Stimulated activated CD4-positive, alpha-beta T cell treated with anti-CD3 and anti-CD28 coated beads, Interleukin-15, amount 100 ng/mL, for 48 hours (primary cell): ENCODE measurements around the gene IGFBP3.
"Not testable (repeated sequence)": the region's sequence is repeated elsewhere in the genome, so short reads cannot be mapped to it uniquely, and the experiment has no call there.

ENCODE experiments used
- DNase-seq, 2 donors: peaks; one replicate each; pipeline ENCODE4 v3.0.0-alpha.2; 2020; ENCODE audit warnings: low read depth in 2 of 2

IGFBP3 gene, protein sequence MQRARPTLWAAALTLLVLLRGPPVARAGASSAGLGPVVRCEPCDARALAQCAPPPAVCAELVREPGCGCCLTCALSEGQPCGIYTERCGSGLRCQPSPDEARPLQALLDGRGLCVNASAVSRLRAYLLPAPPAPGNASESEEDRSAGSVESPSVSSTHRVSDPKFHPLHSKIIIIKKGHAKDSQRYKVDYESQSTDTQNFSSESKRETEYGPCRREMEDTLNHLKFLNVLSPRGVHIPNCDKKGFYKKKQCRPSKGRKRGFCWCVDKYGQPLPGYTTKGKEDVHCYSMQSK

DNA sequence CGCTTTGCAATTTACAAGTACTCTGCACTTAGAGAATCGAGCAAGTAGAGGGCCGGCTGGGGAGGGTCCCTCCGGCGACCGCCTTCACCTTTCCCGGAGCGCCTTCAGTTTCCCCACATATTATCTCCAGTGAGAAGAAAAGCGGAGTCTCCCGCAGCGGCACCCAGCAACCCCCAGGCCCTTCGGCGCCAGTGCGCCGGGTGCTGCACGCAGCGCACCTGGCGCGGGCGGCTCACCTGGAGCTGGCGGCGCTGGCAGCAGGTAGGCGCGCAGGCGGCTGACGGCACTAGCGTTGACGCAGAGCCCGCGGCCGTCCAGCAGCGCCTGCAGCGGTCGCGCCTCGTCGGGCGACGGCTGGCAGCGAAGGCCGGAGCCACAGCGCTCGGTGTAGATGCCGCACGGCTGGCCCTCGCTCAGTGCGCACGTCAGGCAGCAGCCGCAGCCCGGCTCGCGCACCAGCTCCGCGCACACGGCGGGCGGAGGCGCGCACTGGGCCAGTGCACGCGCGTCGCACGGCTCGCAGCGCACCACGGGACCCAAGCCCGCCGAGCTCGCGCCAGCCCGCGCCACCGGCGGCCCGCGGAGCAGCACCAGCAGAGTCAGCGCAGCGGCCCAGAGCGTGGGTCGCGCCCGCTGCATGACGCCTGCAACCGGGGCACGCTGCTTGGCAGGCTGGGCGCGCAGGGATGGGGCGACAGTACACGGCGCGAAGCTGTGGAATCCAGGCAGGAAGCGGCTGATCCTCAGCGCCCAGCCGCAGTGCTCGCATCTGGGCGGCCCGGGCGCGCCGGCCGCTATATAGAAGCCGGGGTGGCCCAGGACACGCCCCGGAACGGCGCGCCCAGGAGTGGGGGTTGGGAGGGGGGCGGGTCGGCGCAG is at the start of gene IGFBP3:
Gene IGFBP3 (minus strand): TSS at position 771 of the 879 bp plus-strand sequence. CDS start 132 bp downstream, at position 639.
- DNase-seq: no peak

DNA sequence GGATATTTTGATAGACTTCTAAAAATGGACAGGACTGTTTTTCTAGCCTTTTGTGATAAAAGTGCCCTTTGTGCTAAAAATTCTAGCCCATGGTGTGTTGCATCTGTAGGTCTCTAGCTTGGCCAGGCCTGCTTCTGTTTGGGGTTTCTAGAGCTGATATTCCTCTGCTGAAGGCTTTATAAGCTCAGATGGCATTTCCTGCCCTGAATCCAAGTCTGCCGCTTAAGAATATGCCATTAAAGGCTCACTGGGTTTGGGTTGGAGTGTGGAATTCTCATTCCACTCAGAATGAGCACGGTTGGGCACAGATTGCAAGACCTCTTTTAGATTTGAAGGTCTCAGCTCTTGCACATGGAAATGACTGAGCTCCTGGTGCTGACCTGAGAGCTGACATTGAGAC is 49.4 kb upstream of the IGFBP3 start:
- DNase-seq: no peak

DNA sequence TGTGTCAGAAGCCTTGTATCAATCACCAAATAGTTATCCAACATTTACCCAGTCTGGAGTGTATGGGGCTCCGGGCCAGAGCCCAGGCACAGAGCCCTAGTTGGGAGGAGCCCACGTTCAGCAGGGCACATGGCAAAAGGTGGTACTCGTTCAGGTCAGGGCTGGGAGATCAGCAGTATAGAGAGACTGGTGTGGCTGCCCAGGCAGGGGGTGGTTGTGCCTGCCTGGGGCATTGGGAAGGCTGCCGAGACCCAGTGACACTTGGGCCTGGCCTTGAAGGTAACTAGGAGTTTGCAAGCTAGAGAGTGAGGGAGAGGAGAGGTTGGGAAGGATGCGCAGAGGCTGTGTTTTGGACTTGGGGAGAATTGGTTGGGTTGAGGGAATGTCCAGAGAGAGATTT is 48.9 kb upstream of the IGFBP3 start:
- DNase-seq: no peak

DNA sequence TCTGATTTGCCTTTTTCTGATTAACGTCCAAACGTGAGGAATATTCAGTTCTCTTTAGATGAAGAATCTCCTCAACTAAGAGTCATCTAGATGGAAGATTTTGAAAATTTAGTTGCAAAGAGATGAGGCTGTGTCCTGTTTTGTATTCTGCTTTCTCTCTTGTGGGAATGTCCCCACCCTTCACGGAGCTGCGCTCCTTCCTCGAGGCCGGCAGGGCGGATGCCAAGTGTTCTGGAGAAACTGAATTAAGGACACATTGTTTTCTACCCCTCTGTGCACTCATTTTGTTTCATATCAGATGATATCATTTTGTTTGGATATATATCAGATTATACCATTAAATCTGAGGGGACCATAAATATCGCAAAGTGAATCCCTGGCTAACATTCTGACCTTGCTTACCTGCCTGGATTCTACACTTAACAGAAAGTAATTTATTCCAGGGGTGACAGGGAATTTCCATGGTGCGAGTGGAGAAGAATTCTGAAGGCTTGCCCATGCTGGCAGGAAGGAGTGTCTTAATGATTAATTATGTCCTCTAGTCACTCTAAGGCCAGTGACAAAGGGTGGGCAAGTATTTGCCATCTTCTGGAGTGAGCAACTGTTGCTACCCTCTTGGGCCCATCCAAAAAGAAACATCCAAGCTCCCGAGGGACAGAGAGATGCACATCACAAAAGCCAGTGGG is 47.9 kb upstream of the IGFBP3 start:
- no peak for DNase-seq

DNA sequence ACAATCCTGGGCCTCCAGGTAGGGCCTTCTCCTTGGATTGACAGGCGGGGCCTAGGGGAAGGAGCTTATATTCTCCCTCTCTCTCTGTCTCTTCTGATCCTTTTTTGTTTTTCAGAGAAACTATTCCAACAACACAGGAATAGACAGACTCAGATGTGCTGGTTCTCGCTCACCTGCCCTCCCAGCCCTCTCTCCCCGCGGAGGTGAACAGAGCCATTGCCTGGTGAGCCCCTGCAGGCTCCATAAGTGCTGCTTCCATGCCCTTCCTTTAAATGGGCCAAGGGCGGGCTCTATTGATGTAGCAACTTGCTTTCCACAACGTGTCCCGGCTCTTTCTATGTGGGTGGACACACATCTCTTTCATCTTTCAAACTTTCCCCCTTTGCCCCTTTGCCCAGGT is 47.2 kb upstream of the IGFBP3 start:
- DNase-seq: no peak

DNA sequence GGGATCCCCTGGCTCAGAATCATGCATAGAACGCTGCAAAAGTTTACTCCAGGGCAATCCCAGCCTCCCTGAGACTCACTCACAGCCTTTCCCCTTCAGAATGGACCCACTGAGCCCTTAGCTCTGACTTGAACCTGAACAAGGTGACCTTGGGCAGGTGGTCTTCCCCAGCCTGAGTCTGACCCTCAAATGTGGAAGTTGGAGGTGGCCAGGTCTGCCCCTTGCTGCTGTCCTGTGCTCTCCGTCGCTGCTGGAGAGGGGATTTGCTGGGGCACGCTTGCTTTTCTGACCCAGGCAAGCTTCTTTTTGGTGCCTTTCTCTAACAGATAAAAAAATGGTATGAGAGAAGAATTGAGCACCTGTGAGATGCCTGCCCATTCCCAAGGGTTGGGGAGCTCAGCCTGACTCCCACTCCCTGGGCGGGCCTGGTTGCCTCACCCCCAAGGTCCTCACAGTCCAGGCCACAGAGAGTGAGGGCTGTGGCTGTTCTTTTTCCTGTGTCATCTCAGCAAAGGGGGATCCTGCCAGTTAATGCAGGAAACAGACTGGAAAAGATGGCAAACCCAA is 46.6 kb upstream of the IGFBP3 start:
- no peak for DNase-seq

DNA sequence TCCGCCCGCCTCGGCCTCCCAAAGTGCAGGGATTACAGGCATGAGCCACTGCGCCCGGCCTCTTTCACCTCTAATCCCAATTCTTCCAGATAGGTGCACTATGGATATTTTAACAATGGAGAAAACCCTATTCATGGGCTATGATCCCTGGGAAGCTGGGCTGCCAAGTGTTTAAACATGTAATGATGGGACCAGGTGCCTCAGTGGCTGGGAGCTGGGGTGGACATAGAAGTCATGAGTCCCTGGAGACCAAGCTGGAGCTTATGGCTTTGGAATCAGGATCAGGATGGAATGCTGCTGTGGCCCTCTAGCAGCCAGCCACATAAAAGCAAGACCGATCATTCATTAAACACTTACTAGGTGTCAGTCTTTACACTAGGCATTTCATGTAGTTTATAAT is 41.8 kb upstream of the IGFBP3 start:
- DNase-seq: no peak

DNA sequence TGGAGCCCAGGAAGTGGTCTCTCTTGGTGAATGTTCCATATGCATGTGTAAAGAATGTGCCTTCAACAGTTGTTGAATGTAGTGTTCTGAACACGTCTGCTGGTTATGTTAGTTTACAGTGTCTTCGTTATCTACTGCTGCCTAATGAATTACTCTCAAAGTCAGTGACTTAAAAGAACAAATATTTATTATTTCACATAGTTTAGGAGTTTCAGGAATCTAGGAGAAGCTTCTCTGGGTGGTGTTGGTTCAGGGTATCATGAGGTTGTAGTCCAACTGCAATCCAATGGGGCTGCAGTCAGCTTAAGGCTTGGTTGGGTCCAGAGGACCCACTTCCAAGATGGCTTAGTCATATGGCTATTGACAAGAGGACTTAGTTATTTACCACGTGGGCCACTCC is 36.6 kb upstream of the IGFBP3 start:
- DNase-seq: no peak

DNA sequence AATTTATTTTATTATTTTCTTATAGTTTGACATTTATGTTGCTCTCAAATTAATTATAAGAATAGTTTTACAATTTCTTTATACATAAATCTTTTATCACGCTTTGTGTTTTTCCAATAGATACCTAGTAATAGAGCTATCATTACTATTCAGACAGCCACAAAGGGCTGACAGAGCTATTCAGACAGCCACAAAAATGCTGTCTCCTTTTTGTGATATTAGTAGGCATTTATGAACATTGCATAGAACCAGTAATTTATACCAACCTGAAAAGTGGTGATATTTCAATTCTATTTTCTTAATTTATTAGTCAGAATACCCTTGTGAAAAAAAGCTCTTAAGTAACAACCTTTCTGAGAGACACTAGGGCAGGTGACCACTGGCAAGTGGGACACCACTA is 34.2 kb upstream of the IGFBP3 start:
- DNase-seq: no peak

DNA sequence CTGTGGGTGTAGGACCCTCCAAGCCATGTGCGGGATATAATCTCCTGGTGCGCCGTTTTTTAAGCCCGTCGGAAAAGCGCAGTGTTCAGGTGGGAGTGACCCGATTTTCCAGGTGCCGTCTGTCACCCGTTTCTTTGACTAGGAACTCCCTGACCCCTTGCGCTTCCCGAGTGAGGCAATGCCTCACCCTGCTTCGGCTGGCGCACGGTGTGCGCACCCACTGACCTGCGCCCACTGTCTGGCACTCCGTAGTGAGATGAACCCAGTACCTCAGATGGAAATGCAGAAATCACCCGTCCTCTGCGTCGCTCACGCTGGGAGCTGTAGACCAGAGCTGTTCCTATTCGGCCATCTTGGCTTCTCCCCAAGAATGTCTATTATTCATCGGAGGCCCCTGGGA is 32.0 kb upstream of the IGFBP3 start:
- DNase-seq: not testable (repeated sequence)

DNA sequence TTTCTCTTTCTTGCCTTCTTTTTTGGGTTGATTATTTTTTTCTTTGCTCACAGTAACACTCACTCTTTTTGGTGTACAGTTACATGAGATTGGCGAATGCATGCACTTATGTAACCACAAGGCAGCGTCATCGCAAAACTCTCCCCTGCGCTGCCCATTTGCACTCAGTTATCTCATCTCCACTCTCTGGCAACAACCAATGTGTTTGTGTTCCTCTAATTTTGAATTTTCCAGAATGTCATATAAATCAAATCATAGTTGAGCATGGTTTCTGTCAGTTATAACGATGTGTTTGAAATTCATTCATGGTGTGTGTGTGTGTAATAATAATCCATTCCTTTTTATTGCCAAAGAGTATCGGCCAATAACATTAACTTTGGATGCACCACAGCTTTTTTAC is 23.0 kb upstream of the IGFBP3 start:
- DNase-seq: no peak

DNA sequence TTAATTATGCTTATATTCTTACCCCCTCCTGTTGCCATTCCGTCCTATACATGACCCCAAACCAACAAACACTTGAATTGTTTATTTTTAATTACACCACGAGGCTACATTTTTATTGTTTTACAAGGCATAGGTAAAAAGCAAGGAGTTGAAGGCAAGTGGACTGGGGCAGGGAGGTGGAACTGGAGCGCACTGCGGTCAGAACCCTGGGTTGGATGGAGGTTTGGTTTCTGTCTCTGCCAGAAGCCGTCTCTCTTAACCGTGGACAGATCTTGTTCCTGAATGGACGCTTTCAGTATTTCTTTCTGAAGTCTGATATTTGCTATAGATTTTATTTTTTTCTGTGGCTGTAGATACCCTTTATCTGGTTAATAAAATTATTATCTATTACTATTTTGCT is 19.9 kb upstream of the IGFBP3 start:
- no peak for DNase-seq

DNA sequence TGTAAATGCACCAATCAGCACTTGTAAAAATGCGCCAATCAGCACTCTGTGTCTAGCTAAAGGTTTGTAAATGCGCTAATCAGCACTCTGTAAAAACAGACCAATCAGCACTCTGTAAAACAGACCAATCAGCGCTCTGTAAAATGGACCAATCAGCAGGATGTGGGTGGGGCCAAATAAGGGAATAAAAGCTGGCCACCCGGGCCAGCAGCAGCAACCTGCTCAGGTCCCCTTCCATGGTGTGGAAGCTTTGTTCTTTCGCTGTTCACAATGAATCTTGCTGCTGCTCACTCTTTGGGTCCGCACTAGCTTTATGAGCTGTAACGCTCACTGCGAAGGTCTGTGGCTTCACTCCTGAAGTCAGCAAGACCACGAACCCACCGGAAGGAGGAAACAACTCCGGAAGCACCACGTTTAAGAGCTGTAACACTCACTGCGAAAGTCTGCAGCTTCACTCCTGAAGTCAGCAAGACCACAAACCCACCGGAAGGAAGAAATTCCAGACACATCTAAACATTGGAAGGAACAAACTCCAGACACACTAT is 19.2 kb upstream of the IGFBP3 start:
- peak; percentile 7 to 21 for DNase-seq

DNA sequence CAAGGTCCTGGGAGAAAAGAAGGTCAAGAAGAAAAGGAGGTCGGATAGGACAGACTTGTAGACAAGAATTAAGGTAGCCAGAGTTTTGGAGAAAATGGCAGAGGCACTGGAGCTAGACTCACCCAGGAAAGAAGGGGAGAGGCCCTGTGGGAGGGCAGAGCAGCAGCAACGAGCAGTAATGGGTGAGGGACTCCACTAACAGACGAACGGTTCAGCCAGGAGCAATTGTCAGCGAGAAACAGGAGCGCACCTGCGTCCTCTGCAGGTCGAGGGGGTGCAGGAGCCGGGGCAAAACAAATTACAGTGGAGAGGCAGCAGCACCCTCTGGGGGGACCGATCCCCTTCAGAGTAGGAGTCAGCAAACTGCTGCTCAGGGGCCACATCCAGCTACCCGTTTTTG is 18.5 kb upstream of the IGFBP3 start:
- DNase-seq: no peak

DNA sequence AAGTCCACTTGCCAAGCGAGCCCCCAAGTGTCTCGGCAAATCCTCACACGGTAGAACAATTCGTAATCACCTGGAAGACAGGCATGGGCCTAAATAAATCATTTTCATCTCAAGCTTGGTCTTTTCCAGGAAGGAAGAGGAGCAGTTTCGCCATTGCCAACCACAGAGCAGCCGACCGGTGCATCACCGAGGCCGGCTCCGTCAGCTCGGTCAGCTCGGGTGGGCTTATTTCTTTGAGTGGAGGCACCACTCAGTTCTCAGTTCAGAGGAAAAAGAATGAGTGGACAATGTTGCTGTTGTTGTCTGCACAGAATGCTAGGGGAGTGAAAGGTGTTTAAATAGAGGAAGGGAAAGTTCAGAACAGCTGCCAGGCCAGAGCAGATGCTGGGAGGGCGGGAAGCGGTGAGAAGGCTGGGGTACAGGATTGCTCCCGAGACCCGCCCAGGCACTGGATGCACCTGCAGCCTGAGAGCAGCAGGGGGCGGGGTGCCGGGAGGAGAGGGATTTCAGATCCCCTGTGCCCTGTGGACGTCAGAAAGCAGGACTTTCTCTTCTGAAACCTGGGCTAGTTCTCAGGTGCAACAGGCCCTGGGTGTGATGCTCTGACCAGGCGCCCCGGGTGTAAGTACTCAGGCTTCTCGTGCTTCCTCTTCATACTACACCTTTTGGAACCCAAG is 17.7 kb upstream of the IGFBP3 start:
- no peak for DNase-seq

DNA sequence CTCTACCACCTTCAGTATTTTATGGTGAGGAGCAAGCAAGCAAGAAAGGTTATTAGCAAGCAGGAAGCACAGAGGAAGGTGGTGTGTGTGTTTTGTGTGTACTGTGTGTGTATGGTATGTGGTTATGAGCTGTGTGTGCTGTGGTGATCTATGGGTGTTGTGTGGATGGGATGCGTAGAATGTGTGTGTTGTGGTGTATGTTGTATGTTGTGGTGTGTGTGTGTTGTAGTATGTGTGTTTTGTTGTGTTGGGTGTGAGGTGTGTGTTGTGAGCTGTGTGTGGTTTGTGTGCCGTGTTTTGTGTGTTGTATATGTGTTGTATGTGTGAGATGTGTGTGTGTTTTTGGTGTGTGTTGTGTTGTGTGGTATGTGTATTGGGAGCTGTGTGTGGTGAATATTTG is 16.8 kb upstream of the IGFBP3 start:
- DNase-seq: no peak

DNA sequence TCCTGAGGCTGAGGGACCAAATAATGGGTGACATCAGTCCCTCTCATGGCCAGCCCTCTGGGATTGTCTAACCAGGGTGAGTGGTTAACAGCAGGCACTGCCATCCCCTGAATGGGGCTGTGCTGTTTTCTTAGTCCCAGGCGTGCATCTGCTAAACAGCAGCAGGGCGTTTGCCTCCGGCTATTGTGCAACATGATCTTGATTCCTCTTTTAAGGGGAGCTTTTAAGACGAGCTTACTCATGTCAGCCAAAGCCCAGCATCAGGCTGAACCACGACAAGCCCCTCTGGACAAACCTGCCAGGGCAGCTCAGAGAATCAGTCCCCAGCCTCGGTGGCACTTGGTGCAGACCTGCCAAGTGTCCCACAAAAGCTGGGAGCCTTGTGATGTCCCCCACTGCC is 16.2 kb upstream of the IGFBP3 start:
- DNase-seq: no peak

DNA sequence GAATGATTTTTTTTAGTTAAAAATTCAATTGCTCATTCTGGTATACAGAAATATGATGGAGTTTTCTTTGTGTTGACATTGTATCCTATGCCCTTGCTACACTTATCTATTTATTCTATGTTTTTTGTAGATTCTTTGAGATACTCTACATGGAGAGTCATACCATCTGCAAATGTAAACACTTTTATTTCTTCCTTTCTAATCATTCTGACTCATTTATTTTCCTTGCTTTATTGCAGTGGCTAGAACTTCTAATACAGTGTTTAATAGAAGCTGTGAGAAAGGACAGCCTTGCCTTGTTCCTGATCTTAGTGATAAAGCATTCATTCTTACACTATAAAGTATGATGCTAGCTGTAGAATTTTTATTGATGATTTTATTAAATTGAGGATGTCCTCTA is 9.9 kb upstream of the IGFBP3 start:
- no peak for DNase-seq

DNA sequence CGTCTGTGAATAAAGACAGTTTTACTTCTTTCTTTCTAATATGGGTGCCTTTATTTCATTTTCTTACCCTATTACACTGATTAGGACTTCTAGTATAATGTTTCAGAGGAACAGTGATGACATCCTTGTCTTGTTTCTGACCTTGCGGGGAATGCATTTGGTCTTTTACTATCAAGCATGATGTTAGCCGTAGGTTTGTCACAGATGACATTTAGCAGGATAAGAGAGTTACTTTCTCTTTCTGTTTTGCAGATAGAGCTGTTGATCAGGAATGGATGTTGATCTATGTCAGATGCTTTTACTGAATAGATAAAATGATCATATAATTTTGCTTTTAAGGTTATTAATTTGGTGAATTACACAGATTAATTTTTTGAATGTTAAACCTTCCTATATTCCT is 6.6 kb upstream of the IGFBP3 start:
- DNase-seq: no peak

DNA sequence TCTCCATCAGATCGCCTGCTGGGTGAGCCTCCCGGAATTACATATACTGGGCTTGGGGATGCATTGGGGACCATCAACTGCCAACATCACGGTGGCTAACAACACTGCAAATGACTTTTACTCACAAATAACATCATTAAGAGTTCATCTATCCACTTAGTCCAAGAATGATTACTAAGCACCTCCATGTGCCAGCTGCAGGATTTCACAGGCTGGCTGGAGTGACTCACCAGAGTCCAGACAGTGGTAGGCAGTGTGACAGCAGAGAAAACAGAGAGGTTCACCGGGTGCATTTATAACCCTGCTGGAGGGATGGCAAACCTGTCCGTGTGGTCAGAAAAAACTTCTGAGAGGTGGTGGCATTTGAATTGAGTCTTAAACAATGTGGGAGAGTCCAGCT is 3.2 kb upstream of the IGFBP3 start:
- DNase-seq: no peak

DNA sequence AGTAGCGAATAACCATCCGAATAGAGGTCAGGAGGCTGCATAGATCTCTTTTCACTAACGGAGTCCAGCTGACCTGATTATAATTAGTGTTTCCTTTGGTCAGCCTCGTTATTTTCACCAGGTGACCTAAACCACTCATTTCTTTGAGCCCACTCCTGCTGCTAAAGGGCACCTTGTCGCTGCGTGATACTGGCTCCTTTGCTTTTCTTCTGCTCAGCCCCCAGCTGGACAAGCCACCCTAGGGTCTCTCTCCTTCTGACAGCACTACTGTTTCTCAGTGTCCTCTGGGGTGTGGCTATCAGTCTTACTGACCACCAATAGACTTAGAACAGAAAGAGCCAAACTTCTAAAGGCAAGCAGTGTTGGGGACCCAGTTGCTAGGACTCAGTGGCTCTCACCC is 2.7 kb upstream of the IGFBP3 start:
- DNase-seq: no peak

DNA sequence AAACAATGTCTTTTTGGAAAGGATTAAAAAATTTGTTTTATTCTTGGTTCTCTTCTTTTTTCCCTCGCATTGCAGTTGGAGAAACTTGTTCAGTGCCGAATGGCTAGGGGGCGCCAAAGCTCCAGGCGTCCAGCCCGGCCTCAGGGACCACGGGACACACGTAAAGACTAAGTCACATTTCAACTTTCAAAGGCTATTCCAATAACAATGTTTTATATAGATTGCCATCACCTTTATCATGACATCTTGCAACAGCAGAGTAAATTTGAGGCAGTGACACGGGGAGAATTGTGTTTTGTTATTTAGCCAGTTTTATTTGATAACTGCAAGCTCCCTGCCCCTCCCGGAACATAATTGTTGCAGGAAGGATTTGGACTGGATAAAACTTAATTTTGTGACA is 2.2 kb upstream of the IGFBP3 start:
- peak; percentile 15 to 43 for DNase-seq
